IPS-11a (cell line): ENCODE measurements around the gene PSMB7.

ENCODE experiments used
- H3K4me3 ChIP-seq: one replicate; pipeline ENCODE4 v1.5.1; 2013; ENCODE audit warnings: low read depth, low read length, control low read depth

PSMB7 gene

GRCh38 chr9:124346347-124347163, 68.7 kb downstream of the PSMB7 start:
- H3K4me3 ChIP-seq, result no peak overlapping the region

GRCh38 chr9:124345751-124346281, 69.4 kb downstream of the PSMB7 start:
- no peak overlapping the region for H3K4me3 ChIP-seq

GRCh38 chr9:124345063-124345462, 70.2 kb downstream of the PSMB7 start:
- no peak overlapping the region for H3K4me3 ChIP-seq

- H3K4me3 ChIP-seq, result no peak overlapping the region
These were observed 70.8 kb downstream of the PSMB7 start for GRCh38 chr9:124344291-124345050.

GRCh38 chr9:124343533-124344290, 71.5 kb downstream of the PSMB7 start:
- no peak overlapping the region for H3K4me3 ChIP-seq

- H3K4me3 ChIP-seq, result no peak overlapping the region
These were observed 72.3 kb downstream of the PSMB7 start for GRCh38 chr9:124342776-124343485.

- no peak overlapping the region for H3K4me3 ChIP-seq
These were observed 72.9 kb downstream of the PSMB7 start for GRCh38 chr9:124342402-124342775.

- no peak overlapping the region for H3K4me3 ChIP-seq
These were observed 73.6 kb downstream of the PSMB7 start for GRCh38 chr9:124341455-124342170.

- no peak overlapping the region for H3K4me3 ChIP-seq
These were observed 74.8 kb downstream of the PSMB7 start for GRCh38 chr9:124340219-124341069.

- no peak overlapping the region for H3K4me3 ChIP-seq
These were observed 75.6 kb downstream of the PSMB7 start for GRCh38 chr9:124339603-124340146.

GRCh38 chr9:124337562-124337961, 77.7 kb downstream of the PSMB7 start:
- H3K4me3 ChIP-seq, result no peak overlapping the region

GRCh38 chr9:124335320-124335707, 79.9 kb downstream of the PSMB7 start:
- no peak overlapping the region for H3K4me3 ChIP-seq

GRCh38 chr9:124334568-124335319, 80.5 kb downstream of the PSMB7 start:
- no peak overlapping the region for H3K4me3 ChIP-seq

- H3K4me3 ChIP-seq, result no peak overlapping the region
These were observed 82.1 kb downstream of the PSMB7 start for GRCh38 chr9:124333203-124333579.

GRCh38 chr9:124332361-124333202, 82.7 kb downstream of the PSMB7 start:
- H3K4me3 ChIP-seq, result no peak overlapping the region

- H3K4me3 ChIP-seq, result no peak overlapping the region
These were observed 83.7 kb downstream of the PSMB7 start for GRCh38 chr9:124331580-124331979.

GRCh38 chr9:124330011-124330697, 85.1 kb downstream of the PSMB7 start:
- no peak overlapping the region for H3K4me3 ChIP-seq
